HepG2 (cell line): ENCODE results near the gene IKBIP. TPM values are rescaled to one million over a fixed set of nuclear protein-coding genes. Genes with fewer than 3 reads are reported as not detected.

Source experiments
- ATAC-seq: fragments of 200-7000 bp; cut with Tn5 transposase; 3 replicates; pipeline ENCODE4 v1.9.1; 2020; ENCODE audit warnings: mild to moderate bottlenecking, moderate library complexity
- BruUV-seq: library from RNA; stranded (reverse); fragments of 400-500 nt; replicated peaks from 2 replicates; lab custom pipeline; 2021; lab: Mats Ljungman, UMichigan
- CTCF ChIA-PET: fragments of 300-600 bp; formaldehyde crosslinking; extraction: SDS; loops from one replicate; lab custom pipeline; 2021; ENCODE audit warnings: low total read pairs, inconsistent platforms, low intra/inter-chr PET ratio; lab: Yijun Ruan, JAX
- POLR2A ChIA-PET: fragments of 350-600 bp; sonication (Branson Sonifier 250); formaldehyde crosslinking; loops from one replicate; lab custom pipeline; 2020; ENCODE audit warnings: antibody characterized with exemption, inconsistent platforms; lab: Yijun Ruan, JAX
- DNase-seq: peaks from one replicate; pipeline ENCODE4 v3.0.0-alpha.2; 2015; ENCODE audit warnings: low spot score
- FAIRE-seq: peaks from 3 replicates; lab custom pipeline; 2011; peaks lifted over from hg19 to GRCh38; lab: Jason Lieb, UNC
- H2AFZ ChIP-seq: one replicate; pipeline ENCODE4 v1.6.1; 2011; ENCODE audit warnings: low read length, inconsistent platforms
- H3K27ac ChIP-seq: fragments of 300-600 bp; 3 replicates; pipeline ENCODE4 v1.8.0; 2011; ENCODE audit warnings: mixed run types, mild to moderate bottlenecking, mixed read lengths, low read length, inconsistent platforms; ENCODE audit not compliant: insufficient read depth; ENCODE audit errors: extremely low read length
- H3K27me3 ChIP-seq, 2 experiments: fragments of 200-600 bp in 1 of 2; 2 replicates in 1 of 2; 3 replicates in 1 of 2; pipeline versions ENCODE4 v1.6.0 to v1.8.0; 2011; ENCODE audit warnings: low read length in 2 of 2, mild to moderate bottlenecking in 2 of 2, moderate library complexity in 2 of 2, inconsistent platforms in 1 of 2; ENCODE audit not compliant: insufficient read depth in 2 of 2, control insufficient read depth in 1 of 2
- H3K36me3 ChIP-seq, 2 experiments: fragments of 200-600 bp in 1 of 2; replicated peaks in 1 of 2; 2 replicates in 1 of 2; 3 replicates in 1 of 2; pipeline versions ENCODE4 v1.5.1 to v1.8.0; 2011; ENCODE audit warnings: low read length in 2 of 2, inconsistent platforms in 1 of 2; ENCODE audit not compliant: insufficient read depth in 2 of 2, control insufficient read depth in 1 of 2
- H3K4me1 ChIP-seq: 2 replicates; pipeline ENCODE4 v1.5.1; 2012; ENCODE audit warnings: low read length, inconsistent platforms; ENCODE audit not compliant: insufficient read depth
- H3K4me2 ChIP-seq: 2 replicates; pipeline ENCODE4 v1.6.0; 2011; ENCODE audit warnings: low read depth, low read length, inconsistent platforms
- H3K4me3 ChIP-seq, 3 experiments: fragments of 200-600 bp in 1 of 3; sonication (generic), shearing (Covaris generic) in 1 of 3; replicated peaks in 1 of 3; 2 replicates each; pipeline ENCODE4 v1.5.1; 2011 to 2016; ENCODE audit warnings: low read length in 3 of 3, inconsistent platforms in 2 of 3, low read depth in 2 of 3, mild to moderate bottlenecking in 2 of 3, control low read depth in 1 of 3, mixed read lengths in 1 of 3; ENCODE audit not compliant: insufficient read depth in 1 of 3
- H3K79me2 ChIP-seq: one replicate; pipeline ENCODE4 v1.6.1; 2011; ENCODE audit warnings: low read length, inconsistent platforms; ENCODE audit not compliant: insufficient read depth
- H3K9ac ChIP-seq: 2 replicates; pipeline ENCODE4 v1.6.0; 2011; ENCODE audit warnings: mild to moderate bottlenecking, low read depth, low read length, inconsistent platforms; ENCODE audit not compliant: insufficient read depth
- H3K9me3 ChIP-seq: 2 replicates; pipeline ENCODE4 v1.5.1; 2012; ENCODE audit warnings: mild to moderate bottlenecking, low read length
- H4K20me1 ChIP-seq: 2 replicates; pipeline ENCODE4 v1.6.0; 2011; ENCODE audit warnings: inconsistent platforms, mild to moderate bottlenecking, low read length, moderate library complexity; ENCODE audit not compliant: insufficient read depth
- AGO2 ChIP-seq: fragments of 200-400 bp; formaldehyde crosslinking; optimal IDR thresholded peaks from 2 replicates; pipeline ENCODE3; 2017; ENCODE audit warnings: mild to moderate bottlenecking, low read depth, low read length, moderate library complexity
- GRHL1 ChIP-seq: sonication (generic); formaldehyde crosslinking; conservative IDR thresholded peaks from 2 replicates; pipeline ENCODE4 v1.8.0; 2022; ENCODE audit warnings: missing genetic modification reagents
- HES4 ChIP-seq: sonication (generic); formaldehyde crosslinking; IDR thresholded peaks from 2 replicates; pipeline ENCODE4 v1.9.0; 2021; ENCODE audit warnings: mild to moderate bottlenecking, missing genetic modification reagents, borderline replicate concordance
- MATR3 ChIP-seq: sonication (generic); formaldehyde crosslinking; IDR thresholded peaks from 2 replicates; pipeline ENCODE4 v1.4.0; 2020; ENCODE audit warnings: missing genetic modification reagents
- MIER2 ChIP-seq: IDR thresholded peaks from 2 replicates; pipeline ENCODE4 v1.6.1; 2016; ENCODE audit warnings: missing biosample characterization, missing genetic modification reagents
- MXD1 ChIP-seq: sonication (generic); formaldehyde crosslinking; IDR thresholded peaks from 2 replicates; pipeline ENCODE4 v1.4.0; 2020; ENCODE audit warnings: mild to moderate bottlenecking, missing genetic modification reagents
- MZF1 ChIP-seq: sonication (generic); formaldehyde crosslinking; IDR thresholded peaks from 2 replicates; pipeline ENCODE4 v1.8.1; 2023; ENCODE audit warnings: mild to moderate bottlenecking, missing genetic modification reagents, borderline replicate concordance
- SALL1 ChIP-seq: sonication (generic); formaldehyde crosslinking; IDR thresholded peaks from 2 replicates; pipeline ENCODE4 v1.8.0; 2022; ENCODE audit warnings: mild to moderate bottlenecking, missing genetic modification reagents
- SMAD3 ChIP-seq: sonication (generic); formaldehyde crosslinking; IDR thresholded peaks from 2 replicates; pipeline ENCODE4 v1.4.0; 2020; ENCODE audit warnings: missing genetic modification reagents
- SNAPC2 ChIP-seq: sonication (generic); formaldehyde crosslinking; IDR thresholded peaks from 2 replicates; pipeline ENCODE4 v1.8.1; 2022; ENCODE audit warnings: mild to moderate bottlenecking, missing genetic modification reagents
- ZBTB43 ChIP-seq: sonication (generic); formaldehyde crosslinking; conservative IDR thresholded peaks from 2 replicates; pipeline ENCODE4 v1.4.0; 2020; ENCODE audit warnings: missing genetic modification reagents
- ZNF841 ChIP-seq: sonication (generic); formaldehyde crosslinking; IDR thresholded peaks from 2 replicates; pipeline ENCODE4 v1.8.1; 2023; ENCODE audit warnings: missing genetic modification reagents, borderline replicate concordance
- WGBS: methylation state at CpG from one replicate; pipeline ENCODE4 v1.1.6; 2017; ENCODE audit warnings: low lambda C conversion rate; 5-methylcytosine and 5-hydroxymethylcytosine counted together
- in situ Hi-C: cut with HindIII; loops from 2 replicates; pipeline ENCODE4 v1.10.0; 2017; ENCODE audit warnings: low pct_unique_long_range_greater_than_20kb; ENCODE audit not compliant: extremely low pct_ligation_motif_present
- intact Hi-C: fragments of 100-400 bp; cut with micrococcal nuclease; formaldehyde crosslinking; loops from one replicate; pipeline ENCODE4 v1.10.0; 2022; ENCODE audit not compliant: unreplicated experiment
- polyA plus RNA-seq, 8 experiments: library from polyadenylated mRNA; depleted of rRNA in 3 of 8; stranded (reverse) in 7 of 8; unstranded in 1 of 8; fragments of >200 nt; fragmentation: Illumina TruSeq in 4 of 8; extraction: Trizol in 4 of 8; gene quantifications; 2 replicates each; pipeline versions ENCODE4 v1.2.1 to v1.2.3, GENCODE V29; 2011 to 2016; ENCODE audit warnings: low read depth in 4 of 8, missing spikeins in 1 of 8, mixed read lengths in 1 of 8; ENCODE audit not compliant: insufficient read depth in 1 of 8
- total RNA-seq, 5 experiments: library from RNA; depleted of rRNA; stranded (reverse); fragments of >200 nt; fragmentation: Illumina TruSeq; extraction: Trizol; gene quantifications; 2 replicates each; pipeline ENCODE4 v1.2.3, GENCODE V29; 2016; ENCODE audit warnings: low read depth in 1 of 5
- TF ChIP-seq, protein P1 (sequence below): sonication (generic); formaldehyde crosslinking; IDR thresholded peaks from 2 replicates; pipeline ENCODE4 v1.4.0; 2020; ENCODE audit warnings: missing genetic modification reagents, mild to moderate bottlenecking, borderline replicate concordance

Gene IKBIP
- total and polyA plus RNA-seq, 2 of the 13 experiments (the other 11 are each of a cell fraction or from before 2014, with no cell fraction given), result 20.0 to 55.5 TPM

- TF ChIP-seq MZF1 (CRISPR knock-in tag), result no peak
- no peak for TF ChIP-seq MXD1 (CRISPR knock-in tag)
Measured at GRCh38 chr12:98595243-98595988, 49.2 kb downstream of the IKBIP start (continued).

DNA sequence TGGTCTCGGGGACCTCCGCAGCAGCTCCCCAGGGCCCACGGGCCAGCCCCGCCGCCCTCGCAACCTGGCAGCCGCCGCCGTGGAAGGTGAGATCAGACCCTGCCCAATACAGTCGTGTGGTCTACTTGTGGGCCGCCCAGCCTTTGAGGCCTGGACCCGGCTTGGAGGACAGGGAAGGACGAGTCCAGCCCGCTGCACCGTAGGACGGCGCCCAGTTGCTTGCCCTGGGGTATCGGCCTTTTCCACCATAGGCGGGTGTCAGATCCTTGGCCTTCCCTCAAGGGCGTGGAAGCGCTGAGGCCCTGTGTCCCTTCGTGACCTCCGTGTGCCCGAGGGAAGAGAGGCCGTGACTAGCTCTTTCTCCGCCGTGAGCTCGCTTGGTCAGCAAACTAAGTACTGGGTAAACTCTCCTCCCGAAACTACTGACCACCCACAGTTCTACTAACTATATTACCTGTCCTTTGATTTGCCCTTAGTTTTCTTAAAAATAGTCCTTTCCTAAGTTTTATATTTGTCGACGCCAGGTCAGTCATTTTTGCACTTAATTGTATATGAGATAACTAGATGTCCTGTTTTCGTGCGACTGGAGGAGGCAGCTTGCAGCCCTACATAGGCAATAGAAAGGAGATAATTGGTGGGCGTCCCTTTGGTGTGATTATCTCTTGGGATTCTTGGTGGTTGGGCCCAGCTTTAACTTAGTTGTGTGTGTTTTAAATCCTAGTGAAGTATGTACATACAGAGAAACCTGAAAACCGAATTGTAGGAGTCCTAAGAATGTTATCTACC is 50.3 kb downstream of the IKBIP start:
- in situ Hi-C loops, result no loop called here
- no peak overlapping the region for H2AFZ ChIP-seq
- no peak for TF ChIP-seq MIER2 (CRISPR knock-in tag)
- no peak for TF ChIP-seq MATR3 (CRISPR knock-in tag)
- no peak for TF ChIP-seq SNAPC2
- TF ChIP-seq ZNF841 (CRISPR knock-in tag), result no peak
- 0 out of 2 replicates have a peak, but pooled peaks have one; percentile 35 for TF ChIP-seq HES4
- 0 out of 2 replicates have a peak, but pooled peaks have one; percentile 22 for TF ChIP-seq SMAD3 (CRISPR knock-in tag)
- no peak for TF ChIP-seq SALL1 (CRISPR knock-in tag)
- TF ChIP-seq GRHL1 (CRISPR knock-in tag), result no peak
- TF ChIP-seq AGO2, result peak; percentile 98
- TF ChIP-seq, protein P1, sequence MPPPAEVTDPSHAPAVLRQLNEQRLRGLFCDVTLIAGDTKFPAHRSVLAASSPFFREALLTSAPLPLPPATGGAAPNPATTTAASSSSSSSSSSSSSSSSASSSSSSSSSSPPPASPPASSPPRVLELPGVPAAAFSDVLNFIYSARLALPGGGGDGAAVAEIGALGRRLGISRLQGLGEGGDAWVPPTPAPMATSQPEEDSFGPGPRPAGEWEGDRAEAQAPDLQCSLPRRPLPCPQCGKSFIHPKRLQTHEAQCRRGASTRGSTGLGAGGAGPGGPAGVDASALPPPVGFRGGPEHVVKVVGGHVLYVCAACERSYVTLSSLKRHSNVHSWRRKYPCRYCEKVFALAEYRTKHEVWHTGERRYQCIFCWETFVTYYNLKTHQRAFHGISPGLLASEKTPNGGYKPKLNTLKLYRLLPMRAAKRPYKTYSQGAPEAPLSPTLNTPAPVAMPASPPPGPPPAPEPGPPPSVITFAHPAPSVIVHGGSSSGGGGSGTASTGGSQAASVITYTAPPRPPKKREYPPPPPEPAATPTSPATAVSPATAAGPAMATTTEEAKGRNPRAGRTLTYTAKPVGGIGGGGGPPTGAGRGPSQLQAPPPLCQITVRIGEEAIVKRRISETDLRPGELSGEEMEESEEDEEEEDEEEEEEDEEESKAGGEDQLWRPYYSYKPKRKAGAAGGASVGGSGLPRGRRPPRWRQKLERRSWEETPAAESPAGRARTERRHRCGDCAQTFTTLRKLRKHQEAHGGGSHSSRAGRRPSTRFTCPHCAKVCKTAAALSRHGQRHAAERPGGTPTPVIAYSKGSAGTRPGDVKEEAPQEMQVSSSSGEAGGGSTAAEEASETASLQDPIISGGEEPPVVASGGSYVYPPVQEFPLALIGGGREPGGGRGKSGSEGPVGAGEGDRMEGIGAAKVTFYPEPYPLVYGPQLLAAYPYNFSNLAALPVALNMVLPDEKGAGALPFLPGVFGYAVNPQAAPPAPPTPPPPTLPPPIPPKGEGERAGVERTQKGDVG (CRISPR knock-in tag), result no peak
- no peak for TF ChIP-seq ZBTB43 (CRISPR knock-in tag)

More for the DNA sequence above, 50.3 kb downstream of the IKBIP start:
- no TSS peak for BruUV-seq
- Histone ChIP-seq H3K4me3 (peak overlapping the region; percentile 88 to 98 (median 97)), H3K4me1 (peaks cover 47% of the 10 kb centered on the region), H3K9ac (peak overlapping the region; percentile 99), H3K79me2 (peaks cover 48% of the 10 kb centered on the region), H4K20me1 (peaks cover 27% of the 10 kb centered on the region), H3K36me3 (peaks cover 11 to 26% of the 10 kb centered on the region in 2 experiments), H3K27ac (peak overlapping the region; percentile 80), H3K27me3 (no peaks in the 10 kb centered on the region; a peak in 1 of 5 replicates), H3K9me3 (no peaks in the 10 kb centered on the region), H3K4me2 (peak overlapping the region; percentile 89)
- intact Hi-C loops, result loop anchor here (2.0 to 5.0 kb wide), 4 partner anchors 27 to 92 kb away; partner anchors contain the start of gene TMPO
- ATAC-seq (peak; percentile 19), DNase-seq (no peak), FAIRE-seq (no peak)
- ChIA-PET CTCF (interaction anchor here (1.0 kb wide), 1 partner anchor 27 kb away, joined by 3 read pairs; no protein-coding TSS in a partner anchor), POLR2A (interaction anchor here (0.7 to 3.3 kb wide), 11 partner anchors 10 to 143 kb away, joined by 3 to 32 read pairs (median 5); partner anchors contain the start of genes APAF1, IKBIP and TMPO)
- under 1% methylated on average over 12 of the region's 35 CpGs for WGBS
